ENCODE results near the gene DOK3.

DOK3 gene

DNA sequence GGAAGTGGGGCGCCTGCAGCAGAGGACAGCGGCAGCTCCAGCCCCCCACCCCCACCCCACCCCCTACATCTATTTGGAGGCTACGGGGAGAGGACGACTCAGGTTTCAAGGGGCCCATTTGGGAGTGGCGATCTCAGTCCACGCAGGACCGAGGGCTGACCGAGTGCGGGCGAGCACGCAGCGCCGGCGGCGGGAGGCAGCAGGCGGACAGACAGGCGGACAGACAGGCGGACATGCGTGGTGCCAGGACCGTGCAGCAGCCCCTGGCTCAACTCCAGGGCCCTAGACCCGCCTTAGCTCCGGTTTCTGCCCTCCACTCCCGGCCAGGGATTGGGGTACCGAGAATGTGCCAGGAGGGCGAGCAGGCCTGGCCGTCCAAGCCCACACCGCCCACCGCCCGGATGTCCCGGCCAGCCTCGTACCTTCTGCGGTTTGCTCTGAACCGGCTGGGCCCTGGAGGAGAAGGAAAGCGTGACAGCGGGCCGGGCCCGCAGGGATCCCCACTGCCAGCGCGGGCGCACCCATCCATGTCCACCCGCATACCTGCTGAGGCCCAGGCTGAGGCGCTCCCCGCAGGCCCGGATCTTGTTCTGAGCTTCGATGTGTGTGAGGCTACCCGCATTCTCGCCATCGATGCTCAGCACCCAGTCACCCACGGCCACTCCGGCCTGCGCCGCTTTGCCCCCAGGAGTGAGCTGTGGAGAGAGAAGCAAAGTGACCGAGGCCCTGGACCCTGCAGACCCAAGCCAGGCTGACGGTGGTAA lies 17.5 kb downstream of the DOK3 start:
- TF ChIP-seq TAF1 (IDR thresholded peaks at IDR 0.05; ENCODE audit: borderline replicate concordance, insufficient read depth, low read length), result no peak
- no peak for TF ChIP-seq POLR2AphosphoS5 (IDR thresholded peaks at IDR 0.05; ENCODE audit: low read depth, low read length)
- no peak for TF ChIP-seq FOXP2 (optimal IDR thresholded peaks at IDR 0.05; ENCODE audit: borderline replicate concordance, extremely low read depth, extremely low read length, insufficient read depth)
- no peak for TF ChIP-seq SIN3A (IDR thresholded peaks at IDR 0.05; ENCODE audit: borderline replicate concordance, insufficient read depth, low read length)
- TF ChIP-seq, protein P1, sequence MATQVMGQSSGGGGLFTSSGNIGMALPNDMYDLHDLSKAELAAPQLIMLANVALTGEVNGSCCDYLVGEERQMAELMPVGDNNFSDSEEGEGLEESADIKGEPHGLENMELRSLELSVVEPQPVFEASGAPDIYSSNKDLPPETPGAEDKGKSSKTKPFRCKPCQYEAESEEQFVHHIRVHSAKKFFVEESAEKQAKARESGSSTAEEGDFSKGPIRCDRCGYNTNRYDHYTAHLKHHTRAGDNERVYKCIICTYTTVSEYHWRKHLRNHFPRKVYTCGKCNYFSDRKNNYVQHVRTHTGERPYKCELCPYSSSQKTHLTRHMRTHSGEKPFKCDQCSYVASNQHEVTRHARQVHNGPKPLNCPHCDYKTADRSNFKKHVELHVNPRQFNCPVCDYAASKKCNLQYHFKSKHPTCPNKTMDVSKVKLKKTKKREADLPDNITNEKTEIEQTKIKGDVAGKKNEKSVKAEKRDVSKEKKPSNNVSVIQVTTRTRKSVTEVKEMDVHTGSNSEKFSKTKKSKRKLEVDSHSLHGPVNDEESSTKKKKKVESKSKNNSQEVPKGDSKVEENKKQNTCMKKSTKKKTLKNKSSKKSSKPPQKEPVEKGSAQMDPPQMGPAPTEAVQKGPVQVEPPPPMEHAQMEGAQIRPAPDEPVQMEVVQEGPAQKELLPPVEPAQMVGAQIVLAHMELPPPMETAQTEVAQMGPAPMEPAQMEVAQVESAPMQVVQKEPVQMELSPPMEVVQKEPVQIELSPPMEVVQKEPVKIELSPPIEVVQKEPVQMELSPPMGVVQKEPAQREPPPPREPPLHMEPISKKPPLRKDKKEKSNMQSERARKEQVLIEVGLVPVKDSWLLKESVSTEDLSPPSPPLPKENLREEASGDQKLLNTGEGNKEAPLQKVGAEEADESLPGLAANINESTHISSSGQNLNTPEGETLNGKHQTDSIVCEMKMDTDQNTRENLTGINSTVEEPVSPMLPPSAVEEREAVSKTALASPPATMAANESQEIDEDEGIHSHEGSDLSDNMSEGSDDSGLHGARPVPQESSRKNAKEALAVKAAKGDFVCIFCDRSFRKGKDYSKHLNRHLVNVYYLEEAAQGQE (IDR thresholded peaks at IDR 0.05; ENCODE audit: insufficient read depth in 1 of 2, low read depth in 2 of 2, low read length in 2 of 2), result no peak

DNA sequence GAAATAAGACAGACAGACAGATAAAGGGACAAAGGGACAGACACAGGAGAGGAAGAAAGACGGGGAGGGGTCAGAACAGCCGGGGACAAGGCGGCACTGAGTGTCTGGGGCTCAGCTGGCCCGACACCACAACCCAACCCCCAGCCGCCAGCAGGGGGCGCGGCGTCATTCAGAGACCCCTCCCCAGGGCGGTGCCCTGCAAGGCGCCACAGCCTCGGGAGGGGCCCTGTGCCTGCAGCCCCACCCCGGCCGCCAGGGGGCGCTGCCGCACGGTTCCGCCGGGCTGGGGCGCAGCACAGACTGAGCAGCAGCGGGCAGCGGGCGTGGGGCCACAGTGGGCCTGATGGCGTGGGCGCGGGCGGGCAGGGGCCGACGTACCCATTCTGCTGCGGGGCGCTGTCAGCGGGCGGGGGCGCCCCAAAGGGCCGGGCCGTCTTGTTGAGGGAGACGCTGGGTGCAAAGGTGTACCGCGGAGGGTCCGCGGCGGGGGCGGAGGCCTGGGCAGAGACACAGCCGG lies 18.1 kb downstream of the DOK3 start:
- TF ChIP-seq TAF1 (IDR thresholded peaks at IDR 0.05; ENCODE audit: borderline replicate concordance, insufficient read depth, low read length) (no peak), POLR2AphosphoS5 (IDR thresholded peaks at IDR 0.05; ENCODE audit: low read depth, low read length) (no peak), SIN3A (IDR thresholded peaks at IDR 0.05; ENCODE audit: borderline replicate concordance, insufficient read depth, low read length) (no peak), FOXP2 (optimal IDR thresholded peaks at IDR 0.05; ENCODE audit: borderline replicate concordance, extremely low read depth, extremely low read length, insufficient read depth) (no peak)
- TF ChIP-seq, protein P1 (IDR thresholded peaks at IDR 0.05; ENCODE audit: insufficient read depth in 1 of 2, low read depth in 2 of 2, low read length in 2 of 2), result no peak

DNA sequence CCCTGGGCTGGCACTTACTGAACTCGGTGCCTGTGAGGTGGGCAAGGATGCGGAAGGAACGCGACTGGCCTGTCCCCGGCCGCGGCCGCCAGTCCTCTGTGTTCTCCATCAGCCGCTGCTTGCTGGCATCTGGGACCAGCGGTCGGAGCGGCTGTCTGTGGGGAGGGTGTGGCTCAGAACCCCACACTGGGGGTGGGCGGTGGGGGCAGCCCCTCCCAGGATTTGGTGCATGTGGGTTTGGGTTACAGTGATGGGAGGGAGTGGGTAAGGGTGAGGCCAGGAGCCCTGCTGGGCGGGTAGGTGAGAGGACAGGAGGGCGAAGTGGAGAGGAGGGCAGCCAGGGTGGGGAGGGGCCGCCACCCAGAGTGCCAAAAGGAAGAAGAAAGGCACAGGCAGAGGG lies 18.6 kb downstream of the DOK3 start:
- TF ChIP-seq FOXP2 (optimal IDR thresholded peaks at IDR 0.05; ENCODE audit: borderline replicate concordance, extremely low read depth, extremely low read length, insufficient read depth) (no peak), POLR2AphosphoS5 (IDR thresholded peaks at IDR 0.05; ENCODE audit: low read depth, low read length) (no peak), TAF1 (IDR thresholded peaks at IDR 0.05; ENCODE audit: borderline replicate concordance, insufficient read depth, low read length) (no peak), SIN3A (IDR thresholded peaks at IDR 0.05; ENCODE audit: borderline replicate concordance, insufficient read depth, low read length) (no peak)
- TF ChIP-seq, protein P1 (IDR thresholded peaks at IDR 0.05; ENCODE audit: insufficient read depth in 1 of 2, low read depth in 2 of 2, low read length in 2 of 2), result no peak

DNA sequence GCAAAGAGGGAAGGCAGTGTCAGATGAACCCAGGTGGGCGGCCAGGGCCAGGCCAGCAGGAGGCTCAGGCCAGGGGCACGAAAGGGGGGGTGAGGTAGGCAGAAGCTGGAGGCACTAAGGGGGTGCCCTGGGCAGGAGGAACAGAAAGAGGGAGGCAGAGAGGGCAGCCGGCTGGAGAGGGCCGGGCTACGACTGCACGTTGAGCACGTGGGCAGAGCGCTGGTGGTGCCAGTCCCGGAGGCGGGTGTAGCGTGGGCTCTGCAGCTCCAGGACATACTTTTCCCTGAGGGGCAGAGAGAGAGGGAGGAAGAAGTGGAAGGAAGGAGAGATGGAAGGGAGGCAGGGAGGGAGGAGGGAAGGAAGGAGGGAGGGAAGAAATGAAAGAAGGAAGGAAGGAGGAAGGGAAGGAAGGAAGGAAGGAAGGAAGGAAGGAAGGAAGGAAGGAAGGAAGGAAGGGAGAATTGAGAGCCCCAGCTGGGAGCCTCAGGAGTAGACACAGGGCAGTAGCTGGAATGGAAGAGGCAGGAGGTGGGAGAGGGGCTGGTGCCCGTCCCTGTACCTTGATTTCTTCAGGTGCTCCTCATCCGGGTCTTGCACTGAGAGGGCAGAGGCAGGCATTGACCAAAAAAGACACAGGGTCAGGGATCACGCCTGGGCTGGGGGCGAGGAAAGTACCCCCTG lies 19.2 kb downstream of the DOK3 start:
- TF ChIP-seq, protein P1 (IDR thresholded peaks at IDR 0.05; ENCODE audit: insufficient read depth in 1 of 2, low read depth in 2 of 2, low read length in 2 of 2), result no peak
- TF ChIP-seq SIN3A (IDR thresholded peaks at IDR 0.05; ENCODE audit: borderline replicate concordance, insufficient read depth, low read length) (no peak), FOXP2 (optimal IDR thresholded peaks at IDR 0.05; ENCODE audit: borderline replicate concordance, extremely low read depth, extremely low read length, insufficient read depth) (no peak), TAF1 (IDR thresholded peaks at IDR 0.05; ENCODE audit: borderline replicate concordance, insufficient read depth, low read length) (no peak), POLR2AphosphoS5 (IDR thresholded peaks at IDR 0.05; ENCODE audit: low read depth, low read length) (no peak)

All from PFSK-1 (cell line).